Measurements from ENCODE around the gene CIITA. TPM values are rescaled to one million over a fixed set of nuclear protein-coding genes. Genes with fewer than 3 reads are reported as not detected.

Gene CIITA
- total RNA-seq, 2 donors from 2014 or later = 0.26 TPM; not detected in 1

DNA sequence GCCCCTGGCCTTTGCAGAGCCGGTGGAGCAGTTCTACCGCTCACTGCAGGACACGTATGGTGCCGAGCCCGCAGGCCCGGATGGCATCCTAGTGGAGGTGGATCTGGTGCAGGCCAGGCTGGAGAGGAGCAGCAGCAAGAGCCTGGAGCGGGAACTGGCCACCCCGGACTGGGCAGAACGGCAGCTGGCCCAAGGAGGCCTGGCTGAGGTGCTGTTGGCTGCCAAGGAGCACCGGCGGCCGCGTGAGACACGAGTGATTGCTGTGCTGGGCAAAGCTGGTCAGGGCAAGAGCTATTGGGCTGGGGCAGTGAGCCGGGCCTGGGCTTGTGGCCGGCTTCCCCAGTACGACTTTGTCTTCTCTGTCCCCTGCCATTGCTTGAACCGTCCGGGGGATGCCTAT lies 29.5 kb downstream of the CIITA start:
- WGBS, 2 experiments (ENCODE audit: insufficient coverage in 1 of 2, insufficient read length in 1 of 2) = 91 to 97% methylated on average over 18 to 19 of the region's 19 CpGs
- Histone ChIP-seq H3K27ac (ENCODE audit: low read depth, low read length) (no peak overlapping the region), H3K9ac (ENCODE audit: extremely low read depth, low read length, poor library complexity, severe bottlenecking) (no peak overlapping the region), H3K36me3 (ENCODE audit: control insufficient read depth, insufficient read depth, low read length) (no peaks in the 10 kb centered on the region), H3K27me3 (ENCODE audit: control insufficient read depth, insufficient read depth, low read length, poor library complexity, severe bottlenecking) (no peaks in the 10 kb centered on the region), H3K9me3 (ENCODE audit: control insufficient read depth, low read length) (peaks cover 9% of the 10 kb centered on the region), H3K4me3 (ENCODE audit: low read length) (no peak overlapping the region), H3K4me1 (ENCODE audit: control insufficient read depth, insufficient read depth, low read length) (no peaks in the 10 kb centered on the region)
- H3K27ac Mint-ChIP-seq = no peak overlapping the region
- H3K4me1 Mint-ChIP-seq = no peaks in the 10 kb centered on the region
- DNase-seq = no peak
- peaks cover 1% of the 10 kb centered on the region for H3K9me3 Mint-ChIP-seq
- H3K27me3 Mint-ChIP-seq (ENCODE audit: insufficient read depth) = peaks cover 6% of the 10 kb centered on the region
- H3K4me3 Mint-ChIP-seq = no peak overlapping the region
- H3K36me3 Mint-ChIP-seq (ENCODE audit: low read depth) = no peaks in the 10 kb centered on the region
- TF ChIP-seq CTCF (conservative IDR thresholded peaks at IDR 0.05) = no peak

GRCh38 chr16:10906914-10907756 lies 30.1 kb downstream of the CIITA start:
- Histone ChIP-seq H3K27ac (ENCODE audit: low read depth, low read length) (no peak overlapping the region), H3K4me3 (ENCODE audit: low read length) (no peak overlapping the region), H3K27me3 (ENCODE audit: control insufficient read depth, insufficient read depth, low read length, poor library complexity, severe bottlenecking) (no peaks in the 10 kb centered on the region), H3K4me1 (ENCODE audit: control insufficient read depth, insufficient read depth, low read length) (no peaks in the 10 kb centered on the region), H3K9me3 (ENCODE audit: control insufficient read depth, low read length) (peaks cover 9% of the 10 kb centered on the region), H3K9ac (ENCODE audit: extremely low read depth, low read length, poor library complexity, severe bottlenecking) (no peak overlapping the region), H3K36me3 (ENCODE audit: control insufficient read depth, insufficient read depth, low read length) (no peaks in the 10 kb centered on the region)
- no peak overlapping the region for H3K4me3 Mint-ChIP-seq
- peaks cover 6% of the 10 kb centered on the region for H3K27me3 Mint-ChIP-seq (ENCODE audit: insufficient read depth)
- TF ChIP-seq CTCF (conservative IDR thresholded peaks at IDR 0.05) = no peak
- H3K27ac Mint-ChIP-seq = no peak overlapping the region
- peaks cover 1% of the 10 kb centered on the region for H3K9me3 Mint-ChIP-seq
- H3K36me3 Mint-ChIP-seq (ENCODE audit: low read depth) = no peaks in the 10 kb centered on the region
- no peak for DNase-seq
- no peaks in the 10 kb centered on the region for H3K4me1 Mint-ChIP-seq
- WGBS, 2 experiments (ENCODE audit: insufficient coverage in 1 of 2, insufficient read length in 1 of 2) = 92% methylated on average over 34 to 46 of the region's 46 CpGs

- Histone ChIP-seq H3K27me3 (ENCODE audit: control insufficient read depth, insufficient read depth, low read length, poor library complexity, severe bottlenecking) (no peaks in the 10 kb centered on the region), H3K9ac (ENCODE audit: extremely low read depth, low read length, poor library complexity, severe bottlenecking) (no peak overlapping the region), H3K36me3 (ENCODE audit: control insufficient read depth, insufficient read depth, low read length) (no peaks in the 10 kb centered on the region), H3K9me3 (ENCODE audit: control insufficient read depth, low read length) (peaks cover 8% of the 10 kb centered on the region), H3K4me3 (ENCODE audit: low read length) (no peak overlapping the region), H3K27ac (ENCODE audit: low read depth, low read length) (no peak overlapping the region), H3K4me1 (ENCODE audit: control insufficient read depth, insufficient read depth, low read length) (no peaks in the 10 kb centered on the region)
- Mint-ChIP-seq H3K27ac (no peak overlapping the region), H3K36me3 (ENCODE audit: low read depth) (no peaks in the 10 kb centered on the region), H3K4me3 (no peak overlapping the region), H3K27me3 (ENCODE audit: insufficient read depth) (peaks cover 4% of the 10 kb centered on the region), H3K9me3 (peaks cover under 1% of the 10 kb centered on the region), H3K4me1 (no peaks in the 10 kb centered on the region)
- 91 to 97% methylated on average over 13 to 21 of the region's 21 CpGs for WGBS, 2 experiments (ENCODE audit: insufficient coverage in 1 of 2, insufficient read length in 1 of 2)
- no peak for TF ChIP-seq CTCF (conservative IDR thresholded peaks at IDR 0.05)
- no peak for DNase-seq
Measured at GRCh38 chr16:10907757-10908045, 30.7 kb downstream of the CIITA start.

Data from endodermal cell (in vitro differentiated cells).